MM.1S (cell line): ENCODE data around the gene KCNG2.

Source experiments
- EZH2 ChIP-seq: fragments of 300-600 bp; sonication (generic); optimal IDR thresholded peaks from 2 replicates; pipeline ENCODE3; 2017; ENCODE audit warnings: low read depth, mild to moderate bottlenecking, antibody characterized with exemption, low read length, mixed read lengths
- TF ChIP-seq, protein P1 (sequence below): fragments of 300-600 bp; sonication (generic); IDR thresholded peaks from 2 replicates; pipeline ENCODE4 v1.5.1; 2016; ENCODE audit warnings: antibody characterized with exemption, low read length, mixed read lengths

DNA sequence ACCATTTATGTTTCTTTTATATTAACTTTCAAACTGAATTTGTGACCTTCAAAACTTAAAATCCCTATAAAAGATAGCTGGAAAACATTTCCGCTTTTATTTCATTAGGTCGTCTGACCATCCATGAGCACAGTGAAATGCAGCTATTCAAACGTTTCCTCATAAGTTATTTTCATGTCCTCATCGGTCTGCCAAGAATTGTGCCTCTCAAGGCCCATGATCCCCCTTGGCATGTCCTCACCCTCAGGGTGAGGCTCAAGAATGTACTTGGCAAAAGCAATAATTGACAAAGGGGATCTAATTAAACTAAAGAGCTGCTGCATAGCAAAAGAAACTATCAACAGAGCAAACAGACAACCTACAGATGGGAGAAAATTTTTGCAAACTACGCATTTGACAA lies 141.4 kb downstream of the KCNG2 start:
- TF ChIP-seq, protein P1, sequence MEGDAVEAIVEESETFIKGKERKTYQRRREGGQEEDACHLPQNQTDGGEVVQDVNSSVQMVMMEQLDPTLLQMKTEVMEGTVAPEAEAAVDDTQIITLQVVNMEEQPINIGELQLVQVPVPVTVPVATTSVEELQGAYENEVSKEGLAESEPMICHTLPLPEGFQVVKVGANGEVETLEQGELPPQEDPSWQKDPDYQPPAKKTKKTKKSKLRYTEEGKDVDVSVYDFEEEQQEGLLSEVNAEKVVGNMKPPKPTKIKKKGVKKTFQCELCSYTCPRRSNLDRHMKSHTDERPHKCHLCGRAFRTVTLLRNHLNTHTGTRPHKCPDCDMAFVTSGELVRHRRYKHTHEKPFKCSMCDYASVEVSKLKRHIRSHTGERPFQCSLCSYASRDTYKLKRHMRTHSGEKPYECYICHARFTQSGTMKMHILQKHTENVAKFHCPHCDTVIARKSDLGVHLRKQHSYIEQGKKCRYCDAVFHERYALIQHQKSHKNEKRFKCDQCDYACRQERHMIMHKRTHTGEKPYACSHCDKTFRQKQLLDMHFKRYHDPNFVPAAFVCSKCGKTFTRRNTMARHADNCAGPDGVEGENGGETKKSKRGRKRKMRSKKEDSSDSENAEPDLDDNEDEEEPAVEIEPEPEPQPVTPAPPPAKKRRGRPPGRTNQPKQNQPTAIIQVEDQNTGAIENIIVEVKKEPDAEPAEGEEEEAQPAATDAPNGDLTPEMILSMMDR = no peak
- TF ChIP-seq EZH2 = no peak
